GM18909 (cell line): ENCODE data around the gene ZMIZ2.
"Not testable (repeated sequence)": the region's sequence is repeated elsewhere in the genome, so short reads cannot be mapped to it uniquely, and the experiment has no call there.

Experiments
- ATAC-seq: cut with Tn5 transposase; IDR thresholded peaks from one replicate; pipeline ENCODE4 v1.9.1; 2021; ENCODE audit warnings: mild to moderate bottlenecking; ENCODE audit not compliant: unreplicated experiment, poor library complexity

ZMIZ2 gene

GRCh38 chr7:44726250-44726649 is 22.4 kb upstream of the ZMIZ2 start:
- not testable (repeated sequence) for ATAC-seq

GRCh38 chr7:44727158-44727936 is 21.3 kb upstream of the ZMIZ2 start:
- ATAC-seq, result no peak

- ATAC-seq, result no peak
Measured at GRCh38 chr7:44727937-44728262, 20.7 kb upstream of the ZMIZ2 start.

- no peak for ATAC-seq
Measured at GRCh38 chr7:44729949-44730590, 18.6 kb upstream of the ZMIZ2 start.

GRCh38 chr7:44732971-44733370 is 15.7 kb upstream of the ZMIZ2 start:
- ATAC-seq, result not testable (repeated sequence)

GRCh38 chr7:44733708-44734481 is 14.8 kb upstream of the ZMIZ2 start:
- no peak for ATAC-seq

- no peak for ATAC-seq
Measured at GRCh38 chr7:44735403-44736165, 13.1 kb upstream of the ZMIZ2 start.

- no peak for ATAC-seq
Measured at GRCh38 chr7:44736896-44737295, 11.8 kb upstream of the ZMIZ2 start.

- no peak for ATAC-seq
Measured at GRCh38 chr7:44738051-44738723, 10.5 kb upstream of the ZMIZ2 start.

- ATAC-seq, result no peak
Measured at GRCh38 chr7:44738876-44739665, 9.6 kb upstream of the ZMIZ2 start.

GRCh38 chr7:44740055-44740454 is 8.6 kb upstream of the ZMIZ2 start:
- no peak for ATAC-seq

- no peak for ATAC-seq
Measured at GRCh38 chr7:44743750-44744149, 4.9 kb upstream of the ZMIZ2 start.

- ATAC-seq, result peak; percentile 28
Measured at GRCh38 chr7:44748948-44749731, 493 bp downstream of the ZMIZ2 start.

GRCh38 chr7:44749992-44750391 is 1.3 kb downstream of the ZMIZ2 start:
- ATAC-seq, result no peak

- ATAC-seq, result no peak
Measured at GRCh38 chr7:44750424-44750823, 1.8 kb downstream of the ZMIZ2 start.

GRCh38 chr7:44750921-44751571 is 2.4 kb downstream of the ZMIZ2 start:
- peak; percentile 61 for ATAC-seq

- ATAC-seq, result no peak
Measured at GRCh38 chr7:44752822-44753221, 4.2 kb downstream of the ZMIZ2 start.
